ENCODE measurements around the gene PHF12.
"Not testable (repeated sequence)": the region's sequence is repeated elsewhere in the genome, so short reads cannot be mapped to it uniquely, and the experiment has no call there.

Gene PHF12

GRCh38 chr17:28900986-28901726 is 50.2 kb downstream of the PHF12 start:
- FAIRE-seq, result no peak

GRCh38 chr17:28899212-28899815 is 52.0 kb downstream of the PHF12 start:
- FAIRE-seq, result no peak

GRCh38 chr17:28898527-28898955 is 52.8 kb downstream of the PHF12 start:
- no peak for FAIRE-seq

GRCh38 chr17:28897769-28898526 is 53.4 kb downstream of the PHF12 start:
- no peak for FAIRE-seq

GRCh38 chr17:28896884-28897768 is 54.2 kb downstream of the PHF12 start, which contains the start of gene FLOT2:
Gene FLOT2, minus strand, starts transcription at chr17:28897733. Its CDS starts 159 bp downstream, at chr17:28897574.
- FAIRE-seq, result no peak

GRCh38 chr17:28896491-28896883 is 54.8 kb downstream of the PHF12 start:
- no peak for FAIRE-seq

- FAIRE-seq, result no peak
Measured at GRCh38 chr17:28895794-28896447, 55.4 kb downstream of the PHF12 start.

- FAIRE-seq, result not testable (repeated sequence)
Measured at GRCh38 chr17:28893248-28894183, 57.8 kb downstream of the PHF12 start.

- FAIRE-seq, result no peak
Measured at GRCh38 chr17:28892024-28892423, 59.3 kb downstream of the PHF12 start.

- FAIRE-seq, result no peak
Measured at GRCh38 chr17:28891201-28891600, 60.1 kb downstream of the PHF12 start.

GRCh38 chr17:28889996-28890395 is 61.3 kb downstream of the PHF12 start:
- FAIRE-seq, result no peak

- no peak for FAIRE-seq
Measured at GRCh38 chr17:28888832-28889231, 62.5 kb downstream of the PHF12 start.

GRCh38 chr17:28887871-28888471 is 63.3 kb downstream of the PHF12 start:
- FAIRE-seq, result no peak

- FAIRE-seq, result no peak
Measured at GRCh38 chr17:28885951-28886350, 65.4 kb downstream of the PHF12 start.

GRCh38 chr17:28885363-28885762 is 66.0 kb downstream of the PHF12 start:
- no peak for FAIRE-seq

GRCh38 chr17:28883967-28884702 is 67.2 kb downstream of the PHF12 start:
- no peak for FAIRE-seq

- no peak for FAIRE-seq
Measured at GRCh38 chr17:28882154-28882895, 69.0 kb downstream of the PHF12 start.

- no peak for FAIRE-seq
Measured at GRCh38 chr17:28881533-28882056, 69.7 kb downstream of the PHF12 start.

GRCh38 chr17:28880572-28880945 is 70.8 kb downstream of the PHF12 start:
- FAIRE-seq, result no peak

Measured in colon (tissue), 2 donors.